D341Med (cell line): ENCODE results near the gene ABCC8.
A peak's percentile ranks its signal among the peaks of the same experiment; 100 is the strongest.

Source experiments
- DNase-seq: peaks from one replicate; pipeline ENCODE4 v3.0.0; 2012; ENCODE audit warnings: low spot score

The ABCC8 gene

DNA sequence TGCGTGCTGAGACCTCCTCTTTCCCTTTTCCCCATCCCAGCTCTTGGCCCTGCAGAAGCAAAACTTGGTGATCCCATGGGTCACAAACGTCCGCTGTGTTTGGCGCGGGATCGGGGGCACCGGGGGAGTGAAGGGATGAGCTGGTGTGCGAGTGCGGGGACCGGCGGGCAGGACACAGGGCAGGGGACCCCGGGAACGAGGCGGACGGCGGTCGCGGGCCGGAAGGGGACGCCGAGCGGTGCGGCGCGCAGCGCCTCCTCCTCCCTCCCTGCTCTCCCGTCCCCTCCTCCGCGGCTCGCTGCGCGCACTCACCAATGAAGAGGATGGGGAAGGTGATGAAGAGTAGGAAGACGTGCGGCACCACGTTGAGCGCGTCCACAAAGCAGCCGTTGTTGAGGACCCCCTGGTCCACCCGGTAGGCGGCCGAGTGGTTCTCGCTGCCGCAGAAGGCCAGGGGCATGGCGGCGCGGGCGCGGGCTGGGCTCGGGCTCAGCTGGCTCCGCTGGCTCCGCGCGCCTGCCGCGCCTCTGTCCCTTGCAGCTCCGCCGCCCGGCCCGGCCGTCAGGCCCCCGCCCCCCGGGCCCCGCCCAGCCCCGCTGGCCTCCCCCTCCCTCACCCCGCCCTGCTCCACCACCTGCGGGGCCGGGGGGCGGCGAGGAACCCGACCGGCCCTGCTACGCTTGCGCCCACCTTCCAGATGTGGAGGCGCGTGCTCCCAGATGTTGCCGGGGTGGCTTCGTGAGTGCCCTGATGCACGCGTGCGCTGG lies at the start of gene ABCC8:
ABCC8 (minus strand) TSS at position 529 of the 767 bp plus-strand sequence; CDS start at position 460, 69 bp downstream.
- peak; percentile 82 for DNase-seq

- no peak for DNase-seq
These were observed 49.7 kb upstream of the ABCC8 start for GRCh38 chr11:17526326-17526725.

DNA sequence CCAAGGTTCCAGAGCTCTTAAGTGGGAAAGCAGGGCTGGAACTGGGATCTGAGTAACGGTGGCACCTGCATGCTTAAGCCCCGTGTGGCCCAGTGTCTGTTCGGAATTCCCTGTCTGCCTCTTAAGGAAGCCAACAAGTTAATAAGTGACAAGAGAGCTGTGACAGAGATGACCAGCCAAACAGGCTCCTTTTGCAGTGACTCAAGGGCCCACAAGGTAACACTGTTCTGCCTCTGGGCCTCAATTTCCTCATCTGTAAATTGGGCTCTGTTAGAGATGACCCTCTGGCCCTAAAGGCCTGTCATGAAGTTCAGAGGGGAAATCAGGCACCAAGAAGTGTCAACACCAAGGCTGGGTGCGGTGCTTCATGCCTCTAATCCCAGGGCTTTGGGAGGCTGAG lies 48.9 kb upstream of the ABCC8 start:
- no peak for DNase-seq

GRCh38 chr11:17524221-17524620 lies 47.6 kb upstream of the ABCC8 start:
- DNase-seq = no peak

DNA sequence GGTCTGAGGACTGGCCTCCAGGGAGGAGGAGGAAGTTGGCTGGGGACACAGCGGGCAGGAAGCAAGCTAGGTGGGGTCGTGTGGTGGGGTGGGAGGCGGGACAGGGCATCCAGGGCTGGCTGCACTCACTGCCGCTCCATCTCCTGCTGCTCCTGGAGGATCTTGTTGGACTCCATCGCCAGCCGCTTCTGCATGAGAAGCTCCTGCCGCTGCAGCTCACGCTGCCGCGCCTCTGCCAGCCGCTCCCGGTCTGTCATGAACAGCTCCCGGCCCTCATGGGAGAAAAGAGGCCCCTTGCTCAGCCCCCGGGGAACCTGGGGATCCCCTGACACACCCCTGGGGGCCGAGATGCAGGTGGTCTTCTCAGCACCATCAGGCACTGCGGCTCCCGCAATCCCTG lies 46.0 kb upstream of the ABCC8 start:
- DNase-seq = no peak

DNA sequence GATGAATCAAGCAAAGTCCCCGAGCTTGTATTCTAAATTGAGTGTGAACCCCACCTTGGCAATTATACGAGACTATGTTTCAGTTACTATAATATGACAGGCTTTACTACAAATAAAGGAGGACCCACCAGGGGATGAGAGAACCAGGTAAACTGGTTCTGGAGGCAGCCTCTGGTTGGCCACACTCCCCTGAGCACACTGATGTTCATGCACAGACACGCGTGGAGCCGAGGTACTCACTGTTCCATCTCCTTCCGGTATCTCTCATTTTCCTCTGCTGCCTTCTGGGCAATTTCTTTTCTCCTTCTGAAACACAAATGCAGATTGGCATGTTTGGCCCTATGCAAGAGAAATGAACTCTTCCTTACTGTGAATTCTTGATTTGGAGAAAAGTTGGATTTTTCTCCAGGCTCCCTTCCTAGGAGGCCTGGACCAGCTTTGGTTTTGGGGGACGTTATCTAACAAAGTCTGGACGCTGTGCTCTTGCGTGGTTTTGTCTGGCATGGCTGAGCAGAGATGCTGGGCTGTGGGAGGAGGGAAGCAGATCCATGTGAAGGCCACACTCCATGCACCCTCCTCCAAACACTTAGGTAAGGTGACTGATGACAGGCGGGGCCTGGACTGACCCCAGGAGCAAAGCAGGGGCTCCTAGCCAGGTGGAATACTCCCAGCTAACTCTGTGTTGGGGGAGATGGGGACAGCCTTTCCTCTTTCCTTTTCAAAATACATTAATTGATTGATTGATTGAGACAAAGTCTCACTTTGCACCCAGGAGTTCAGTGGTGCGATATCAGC lies 44.7 kb upstream of the ABCC8 start:
- no peak for DNase-seq

- no peak for DNase-seq
These were observed 42.6 kb upstream of the ABCC8 start for GRCh38 chr11:17519061-17519885.

GRCh38 chr11:17518366-17518765 lies 41.7 kb upstream of the ABCC8 start:
- no peak for DNase-seq

DNA sequence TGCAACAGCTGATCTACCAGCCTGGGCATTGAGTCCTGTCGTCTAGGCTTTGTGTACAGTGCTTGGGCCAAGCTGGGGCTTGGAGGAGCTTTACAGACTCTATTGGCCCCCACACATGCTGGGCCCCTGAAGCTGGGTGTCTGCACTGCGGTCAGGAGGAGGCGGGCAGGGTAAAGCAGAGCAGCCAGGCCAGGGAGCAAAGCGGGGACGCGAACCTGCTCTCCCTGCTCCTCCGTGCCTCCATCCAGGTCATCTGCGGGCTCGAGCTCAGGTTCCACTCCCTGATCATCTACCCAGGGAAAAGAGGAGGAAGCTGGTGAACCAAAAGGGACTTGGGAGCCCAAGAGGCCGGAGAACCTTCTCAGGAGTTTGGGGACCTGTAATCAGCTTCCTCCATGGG lies 40.5 kb upstream of the ABCC8 start:
- no peak for DNase-seq

DNA sequence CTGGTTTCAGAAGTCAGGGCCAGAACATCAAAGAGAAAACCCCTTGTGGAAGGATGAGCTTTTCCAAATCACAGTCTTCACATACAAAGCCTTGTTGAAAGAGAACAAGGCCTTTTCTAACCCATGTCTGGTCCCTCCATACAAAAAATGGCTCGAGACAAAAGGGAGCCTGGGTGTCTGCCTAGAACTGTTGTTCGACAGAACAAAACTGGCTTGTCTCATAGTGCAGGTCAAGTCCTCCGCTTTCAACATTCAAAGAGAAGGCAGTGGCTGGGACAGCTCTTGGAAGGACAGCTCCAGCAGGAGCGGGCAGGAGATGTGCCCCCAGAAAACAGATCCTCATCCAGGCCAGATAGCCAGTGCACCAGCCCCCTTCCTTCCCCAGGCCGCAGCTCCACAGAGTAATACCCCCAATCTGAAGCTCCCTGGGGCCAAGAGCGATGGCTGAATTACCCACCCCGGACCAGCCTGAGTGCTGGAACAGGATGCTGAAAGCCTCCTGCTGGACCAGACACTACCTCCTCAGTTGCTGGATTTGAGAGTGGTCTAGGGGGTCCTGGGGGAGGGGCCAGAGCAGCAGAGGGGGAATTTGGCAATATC lies 40.0 kb upstream of the ABCC8 start:
- no peak for DNase-seq

- no peak for DNase-seq
These were observed 39.0 kb upstream of the ABCC8 start for GRCh38 chr11:17515443-17516176.

GRCh38 chr11:17514476-17514875 lies 37.8 kb upstream of the ABCC8 start:
- no peak for DNase-seq

- DNase-seq = no peak
These were observed 37.2 kb upstream of the ABCC8 start for GRCh38 chr11:17513853-17514252.

- no peak for DNase-seq
These were observed 35.5 kb upstream of the ABCC8 start for GRCh38 chr11:17512101-17512500.

DNA sequence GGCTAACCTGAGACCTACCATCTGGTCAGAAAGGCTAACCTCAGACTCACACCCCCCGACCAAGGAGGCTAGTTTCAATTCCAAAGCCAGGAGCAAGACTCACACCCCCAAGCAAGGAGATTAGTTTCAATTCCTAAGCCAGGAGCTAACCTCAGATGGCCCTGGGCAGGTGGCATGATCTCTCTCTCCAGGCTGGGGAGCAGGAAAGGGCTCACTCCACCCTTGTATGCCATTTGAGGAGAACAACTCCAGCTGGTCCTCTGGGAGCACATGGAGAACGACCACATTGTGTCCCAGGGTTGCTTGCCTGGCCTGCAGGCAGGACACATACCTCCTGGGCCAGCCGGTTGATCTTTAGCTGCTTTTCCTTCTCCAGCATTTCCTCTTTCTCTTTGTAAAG lies 34.9 kb upstream of the ABCC8 start:
- no peak for DNase-seq

GRCh38 chr11:17510507-17511206 lies 34.0 kb upstream of the ABCC8 start:
- DNase-seq = no peak

GRCh38 chr11:17508791-17509190 lies 32.1 kb upstream of the ABCC8 start:
- no peak for DNase-seq

DNA sequence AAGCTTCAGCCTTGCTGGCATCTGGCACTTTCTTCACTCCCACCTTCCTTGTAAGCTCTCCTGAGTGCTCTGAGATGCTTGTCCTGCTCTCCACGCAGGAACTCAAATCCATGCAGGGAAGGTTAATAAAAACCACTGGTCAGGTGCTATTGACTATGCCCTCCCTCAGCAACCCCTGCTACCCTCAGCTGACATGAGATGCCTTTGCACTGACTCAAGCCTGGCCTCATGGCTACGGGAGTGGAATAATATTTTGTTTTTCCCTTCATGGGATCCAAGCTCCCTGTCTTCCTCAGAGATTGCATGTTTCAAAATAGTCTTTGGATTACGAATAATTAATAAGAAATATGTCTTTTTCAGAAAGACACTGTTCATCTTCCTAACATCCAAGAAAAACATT lies 31.7 kb upstream of the ABCC8 start:
- DNase-seq = no peak

DNA sequence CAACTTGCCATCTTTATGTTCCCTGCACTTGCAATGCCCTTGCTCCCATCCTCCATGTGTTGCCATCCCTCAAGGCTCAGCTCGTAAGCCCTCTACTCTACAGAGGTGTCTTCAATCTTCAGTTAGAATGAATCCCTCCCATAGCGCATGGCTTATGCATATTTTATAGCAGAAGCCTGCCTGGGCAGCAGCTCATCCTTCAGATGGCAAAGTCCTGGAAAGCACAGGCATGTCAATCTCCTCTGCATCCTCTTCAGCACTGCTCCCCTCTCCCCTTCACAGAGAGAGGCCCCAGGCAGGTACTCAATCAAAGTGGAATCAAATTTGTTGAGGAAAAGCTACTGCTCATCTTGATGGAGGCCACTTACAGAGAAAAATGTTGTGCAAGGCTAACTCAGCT lies 31.1 kb upstream of the ABCC8 start:
- no peak for DNase-seq

DNA sequence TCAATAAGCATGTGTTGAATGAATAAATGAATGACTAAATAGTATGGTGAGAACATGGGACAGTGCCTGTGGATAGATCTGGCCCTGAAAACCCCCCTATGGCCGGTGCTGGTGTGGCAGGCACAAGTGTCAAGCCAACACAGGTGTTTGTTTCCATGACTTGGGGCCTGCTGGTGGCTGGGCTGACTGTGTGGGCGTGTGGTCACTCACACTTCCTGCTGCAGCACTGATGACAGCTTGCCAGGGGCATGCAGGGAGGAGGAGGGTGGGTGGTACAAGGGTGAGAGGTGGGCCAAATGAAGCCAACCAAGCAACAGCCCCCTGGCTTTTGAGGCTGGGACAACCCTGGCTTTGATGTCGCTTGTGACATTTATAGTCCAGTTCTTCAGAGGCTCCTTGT lies 30.3 kb upstream of the ABCC8 start:
- DNase-seq = no peak

DNA sequence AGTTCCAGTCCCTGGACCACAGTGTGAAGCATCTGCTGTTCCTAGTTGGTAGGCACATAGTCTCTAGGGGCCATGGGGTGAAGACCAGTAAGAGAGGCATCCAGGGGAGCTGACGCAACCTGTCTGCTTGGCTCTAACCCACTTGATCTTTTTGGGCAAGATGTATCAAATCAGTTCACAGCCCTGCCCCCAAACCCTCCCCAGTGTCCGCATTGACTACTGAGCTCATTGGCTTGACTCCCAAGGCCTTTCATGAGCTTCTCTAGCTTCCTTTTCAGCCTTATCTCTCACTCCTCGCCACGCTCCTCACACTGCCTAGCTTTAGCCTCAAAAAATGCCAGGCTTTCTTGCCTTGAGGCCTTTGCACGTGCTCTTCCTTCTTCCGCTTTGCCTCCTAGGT lies 29.7 kb upstream of the ABCC8 start:
- DNase-seq = no peak
